IMR-90 (cell line): ENCODE data around the gene OR5AS1. TPM values are rescaled to one million over a fixed set of nuclear protein-coding genes. Genes with fewer than 3 reads are reported as not detected.

Experiments used
- ATAC-seq: fragments of 200-7000 bp; cut with Tn5 transposase; 2 replicates; pipeline ENCODE4 v1.9.1; 2020; ENCODE audit warnings: low read depth, mild to moderate bottlenecking, moderate library complexity
- Bru-seq: library from RNA; stranded (reverse); fragments of 400-500 nt; gene quantifications from one replicate; lab custom pipeline; 2021; lab: Mats Ljungman, UMichigan
- BruChase-seq, 2 experiments: library from RNA; stranded (reverse); fragments of 400-500 nt; gene quantifications; one replicate each; lab custom pipeline; 2021; lab: Mats Ljungman, UMichigan
- BruUV-seq: library from RNA; stranded (reverse); fragments of 400-500 nt; replicated peaks from 2 replicates; lab custom pipeline; 2021; lab: Mats Ljungman, UMichigan
- CTCF ChIA-PET: fragments of 300-600 bp; formaldehyde crosslinking; extraction: SDS; loops from one replicate; lab custom pipeline; 2021; ENCODE audit warnings: antibody characterized with exemption; lab: Yijun Ruan, JAX
- POLR2A ChIA-PET: fragments of 300-600 bp; sonication (Branson Sonifier 250); formaldehyde crosslinking; loops from one replicate; lab custom pipeline; 2022; ENCODE audit warnings: antibody characterized with exemption; ENCODE audit not compliant: unreplicated experiment; lab: Charles Lee
- DNase-seq: peaks from one replicate; pipeline ENCODE4 v3.0.0; 2013
- H2AFZ ChIP-seq: replicated peaks from 2 replicates; pipeline ENCODE3; 2013; ENCODE audit warnings: low read length, mild to moderate bottlenecking; ENCODE audit not compliant: poor library complexity
- H2AK5ac ChIP-seq: 2 replicates; pipeline ENCODE4 v1.6.1; 2013; ENCODE audit warnings: low read depth, low read length, inconsistent platforms
- H2AK9ac ChIP-seq: replicated peaks from 2 replicates; pipeline ENCODE3; 2013; ENCODE audit warnings: mild to moderate bottlenecking, low read depth, low read length, moderate library complexity; ENCODE audit not compliant: poor library complexity
- H2BK120ac ChIP-seq: 2 replicates; pipeline ENCODE4 v1.6.1; 2013; ENCODE audit warnings: low read depth, low read length, inconsistent platforms
- H2BK15ac ChIP-seq: 3 replicates; pipeline ENCODE4 v1.6.1; 2013; ENCODE audit warnings: low read depth, low read length, inconsistent platforms
- H2BK20ac ChIP-seq: 2 replicates; pipeline ENCODE4 v1.6.1; 2013; ENCODE audit warnings: low read depth, mild to moderate bottlenecking, inconsistent platforms, low read length, moderate library complexity
- H2BK5ac ChIP-seq: 2 replicates; pipeline ENCODE4 v1.6.1; 2013; ENCODE audit warnings: mild to moderate bottlenecking, low read depth, low read length, inconsistent platforms; ENCODE audit not compliant: poor library complexity, severe bottlenecking
- H3K14ac ChIP-seq: replicated peaks from 2 replicates; pipeline ENCODE4 v1.6.1; 2013; ENCODE audit warnings: low read depth, low read length, inconsistent platforms
- H3K18ac ChIP-seq: 2 replicates; pipeline ENCODE4 v1.6.1; 2013; ENCODE audit warnings: low read depth, low read length, control low read depth
- H3K23ac ChIP-seq: 2 replicates; pipeline ENCODE4 v1.6.1; 2013; ENCODE audit warnings: low read depth, low read length, inconsistent platforms
- H3K27ac ChIP-seq: 2 replicates; pipeline ENCODE4 v1.5.1; 2013; ENCODE audit warnings: mild to moderate bottlenecking, control low read depth, low read length; ENCODE audit not compliant: insufficient read depth
- H3K27me3 ChIP-seq: 2 replicates; pipeline ENCODE4 v1.6.1; 2013; ENCODE audit warnings: low read length; ENCODE audit not compliant: control insufficient read depth, insufficient read depth
- H3K36me3 ChIP-seq: 2 replicates; pipeline ENCODE4 v1.6.1; 2013; ENCODE audit warnings: low read length, mixed read lengths; ENCODE audit not compliant: control insufficient read depth, insufficient read depth
- H3K4ac ChIP-seq: 2 replicates; pipeline ENCODE4 v1.6.1; 2013; ENCODE audit warnings: low read depth, low read length, inconsistent platforms
- H3K4me1 ChIP-seq: 2 replicates; pipeline ENCODE4 v1.6.1; 2013; ENCODE audit warnings: low read length, mixed read lengths; ENCODE audit not compliant: control insufficient read depth, insufficient read depth
- H3K4me2 ChIP-seq: 2 replicates; pipeline ENCODE4 v1.6.1; 2013; ENCODE audit warnings: low read depth, mild to moderate bottlenecking, control low read depth, low read length, moderate library complexity
- H3K4me3 ChIP-seq: 2 replicates; pipeline ENCODE4 v1.5.1; 2013; ENCODE audit warnings: low read depth, mild to moderate bottlenecking, control low read depth, low read length, moderate library complexity; ENCODE audit not compliant: insufficient read depth
- H3K56ac ChIP-seq: 2 replicates; pipeline ENCODE4 v1.6.1; 2013; ENCODE audit warnings: low read length, inconsistent platforms; ENCODE audit not compliant: insufficient read depth; ENCODE audit errors: extremely low read depth
- H3K79me1 ChIP-seq, 2 experiments: 2 replicates each; pipeline ENCODE4 v1.6.1; 2013; ENCODE audit warnings: low read length in 2 of 2, inconsistent platforms in 1 of 2, low read depth in 1 of 2
- H3K9ac ChIP-seq: 2 replicates; pipeline ENCODE4 v1.6.1; 2013; ENCODE audit warnings: low read depth, low read length, control low read depth
- H3K9me1 ChIP-seq: 2 replicates; pipeline ENCODE4 v1.6.1; 2013; ENCODE audit warnings: low read length, inconsistent platforms; ENCODE audit not compliant: insufficient read depth
- H3K9me3 ChIP-seq: 2 replicates; pipeline ENCODE4 v1.6.1; 2013; ENCODE audit warnings: low read length; ENCODE audit not compliant: control insufficient read depth, insufficient read depth
- H4K20me1 ChIP-seq: 2 replicates; pipeline ENCODE4 v1.6.1; 2013; ENCODE audit warnings: low read length, inconsistent platforms; ENCODE audit not compliant: insufficient read depth
- H4K5ac ChIP-seq: 2 replicates; pipeline ENCODE4 v1.6.1; 2013; ENCODE audit warnings: mild to moderate bottlenecking, low read depth, low read length, control low read depth
- H4K8ac ChIP-seq, 2 experiments: 2 replicates each; pipeline ENCODE4 v1.6.1; 2013; ENCODE audit warnings: low read depth in 2 of 2, low read length in 2 of 2, control low read depth in 1 of 2, inconsistent platforms in 1 of 2
- H4K91ac ChIP-seq: 2 replicates; pipeline ENCODE4 v1.6.1; 2013; ENCODE audit warnings: low read depth, low read length, inconsistent platforms; ENCODE audit not compliant: insufficient read depth
- CEBPB ChIP-seq: IDR thresholded peaks from 2 replicates; pipeline ENCODE4 v1.6.1; 2012; ENCODE audit warnings: low read depth, low read length, improper control_type of control experiment
- FOS ChIP-seq: fragments of 150-350 bp; IDR thresholded peaks from 2 replicates; pipeline ENCODE4 v1.6.1; 2016; ENCODE audit warnings: low read depth, low read length
- MAFK ChIP-seq: IDR thresholded peaks from 2 replicates; pipeline ENCODE4 v1.6.1; 2012; ENCODE audit warnings: low read depth, low read length, improper control_type of control experiment
- MAZ ChIP-seq: IDR thresholded peaks from 2 replicates; pipeline ENCODE4 v1.6.1; 2012; ENCODE audit warnings: low read depth, mild to moderate bottlenecking, low read length, improper control_type of control experiment, moderate library complexity, borderline replicate concordance
- NFE2L2 ChIP-seq: fragments of 150-350 bp; IDR thresholded peaks from 2 replicates; pipeline ENCODE4 v1.6.1; 2016; ENCODE audit warnings: low read depth, mild to moderate bottlenecking, low read length
- RCOR1 ChIP-seq: IDR thresholded peaks from 2 replicates; pipeline ENCODE4 v1.6.1; 2012; ENCODE audit warnings: mild to moderate bottlenecking, low read length, improper control_type of control experiment; ENCODE audit not compliant: insufficient replicate concordance
- USF2 ChIP-seq: fragments of 150-350 bp; IDR thresholded peaks from 2 replicates; pipeline ENCODE4 v1.6.1; 2017; ENCODE audit warnings: mild to moderate bottlenecking, antibody characterized with exemption, low read length, low read depth
- dilution Hi-C: fragments of 300-500 bp; cut with HindIII; formaldehyde crosslinking; loops from one replicate; pipeline ENCODE4 v1.14.3; 2018; ENCODE audit warnings: low sequenced_read_pairs; ENCODE audit not compliant: unreplicated experiment
- in situ Hi-C: fragments of 300-500 bp; cut with MboI; formaldehyde crosslinking; loops from 3 replicates; pipeline ENCODE4 v1.14.3; 2019; ENCODE audit warnings: low sequenced_read_pairs, inconsistent platforms, mixed read lengths
- intact Hi-C: fragments of 100-400 bp; cut with micrococcal nuclease; formaldehyde crosslinking; loops from 2 replicates; pipeline ENCODE4 v1.10.0; 2022
- long read RNA-seq: library from polyadenylated mRNA; unstranded; transcript quantifications from one replicate; pipeline ENCODE4 v2.0.0, GENCODE V29; 2021; ENCODE audit not compliant: unreplicated experiment
- polyA plus RNA-seq, 3 experiments: library from polyadenylated mRNA; depleted of rRNA; stranded (reverse); fragments of >200 nt; gene quantifications; 2 replicates each; pipeline ENCODE4 v1.2.3, GENCODE V29; 2012; ENCODE audit warnings: low replicate concordance in 1 of 3
- total RNA-seq: library from RNA; depleted of rRNA; stranded (reverse); fragments of >200 nt; gene quantifications from 2 replicates; pipeline ENCODE4 v1.2.3, GENCODE V29; 2012; rRNA removed

Gene OR5AS1
- total RNA-seq: not detected in 2 replicates
- not detected in 2 replicates for polyA plus RNA-seq (2012; rRNA removed)
- polyA plus RNA-seq (2012; cell fraction: cytosol; rRNA removed): not detected in 2 replicates
- polyA plus RNA-seq (2012; cell fraction: nucleus; rRNA removed; ENCODE audit: low replicate concordance): not detected in 2 replicates
- not detected for Bru-seq, nascent RNA
- not detected for BruChase-seq, experiment 1, labeled RNA remaining after a 6-hour chase
- BruChase-seq, experiment 2, labeled RNA remaining after a 2-hour chase: not detected
- long read RNA-seq: 0 reads

GRCh38 chr11:56027354-56027753 lies at the start of gene OR5AS1:
Gene OR5AS1, plus strand, starts transcription at chr11:56027654. Its CDS starts 2,765 bp downstream, at chr11:56030419.
- no peak within 1 kb of the TSS for H3K27ac ChIP-seq
- H3K27me3 ChIP-seq: no peaks in the 10 kb centered on the region
- no peak for ATAC-seq
- DNase-seq: no peak
- dilution Hi-C loops: no loop called here
- no peak within 1 kb of the TSS for H3K4me2 ChIP-seq
- in situ Hi-C loops: no loop called here
- no peaks in the 10 kb centered on the region for H4K20me1 ChIP-seq
- no peak within 1 kb of the TSS for H4K8ac ChIP-seq
- H3K36me3 ChIP-seq: no peaks in the 10 kb centered on the region
- H3K4me1 ChIP-seq: no peaks in the 10 kb centered on the region
- TF ChIP-seq USF2 (no peak), FOS (no peak), CEBPB (no peak), NFE2L2 (no peak), RCOR1 (no peak), MAZ (no peak), MAFK (no peak)
- H2AFZ ChIP-seq: no peak within 1 kb of the TSS
- no peak within 1 kb of the TSS for H3K14ac ChIP-seq
- no peak within 1 kb of the TSS for H3K4me3 ChIP-seq
- ChIA-PET POLR2A (no interaction called here), CTCF (no interaction called here)
- peaks cover 7% of the 10 kb centered on the region; the same call in 1 of the 2 replicates for H3K9me3 ChIP-seq
- no peak within 1 kb of the TSS for H4K91ac ChIP-seq
- H2AK9ac ChIP-seq: no peak within 1 kb of the TSS
- no peaks in the 10 kb centered on the region for H3K9me1 ChIP-seq
- H2AK5ac ChIP-seq: no peak within 1 kb of the TSS
- no peak within 1 kb of the TSS for H2BK120ac ChIP-seq
- H3K56ac ChIP-seq: no peak within 1 kb of the TSS
- no peak within 1 kb of the TSS for H2BK20ac ChIP-seq
- H2BK5ac ChIP-seq: no peak within 1 kb of the TSS
- H3K9ac ChIP-seq: no peak within 1 kb of the TSS
- BruUV-seq: no TSS peak
- intact Hi-C loops: no loop called here
- no peak within 1 kb of the TSS for H3K4ac ChIP-seq
- no peak within 1 kb of the TSS for H2BK15ac ChIP-seq
- no peak within 1 kb of the TSS for H3K18ac ChIP-seq
- H3K23ac ChIP-seq: no peak within 1 kb of the TSS
- H3K79me1 ChIP-seq: no peaks in the 10 kb centered on the region
- H4K5ac ChIP-seq: no peak within 1 kb of the TSS
